BLaER1 (cell line): ENCODE results near the gene TFCP2L1.

ENCODE experiments used
- H3K27ac ChIP-seq: shearing (Covaris generic); formaldehyde crosslinking; 2 replicates; pipeline ENCODE4 v1.8.1; 2022
- H3K27me3 ChIP-seq: shearing (Covaris generic); formaldehyde crosslinking; 2 replicates; pipeline ENCODE4 v1.8.1; 2022
- H3K36me3 ChIP-seq: shearing (Covaris generic); formaldehyde crosslinking; 2 replicates; pipeline ENCODE4 v1.8.1; 2022
- H3K4me1 ChIP-seq: shearing (Covaris generic); formaldehyde crosslinking; 2 replicates; pipeline ENCODE4 v1.8.1; 2022
- H3K4me2 ChIP-seq: shearing (Covaris generic); formaldehyde crosslinking; 2 replicates; pipeline ENCODE4 v1.8.1; 2022
- H3K4me3 ChIP-seq: shearing (Covaris generic); formaldehyde crosslinking; 2 replicates; pipeline ENCODE4 v1.8.1; 2022
- H3K9ac ChIP-seq: shearing (Covaris generic); formaldehyde crosslinking; 2 replicates; pipeline ENCODE4 v1.8.1; 2022
- H3K9me3 ChIP-seq: shearing (Covaris generic); formaldehyde crosslinking; 2 replicates; pipeline ENCODE4 v1.8.1; 2022
- H4K20me1 ChIP-seq: shearing (Covaris generic); formaldehyde crosslinking; 2 replicates; pipeline ENCODE4 v1.8.1; 2022
- Cebpa-rat ChIP-seq: shearing (Covaris generic); IDR thresholded peaks from 2 replicates; pipeline ENCODE4 v1.8.1; 2022

TFCP2L1 gene

GRCh38 chr2:121167411-121167810, 117.6 kb downstream of the TFCP2L1 start:
- Histone ChIP-seq H3K9me3 (peaks cover 28% of the 10 kb centered on the region), H3K27ac (no peak overlapping the region), H3K4me2 (no peak overlapping the region), H4K20me1 (no peaks in the 10 kb centered on the region), H3K4me3 (no peak overlapping the region), H3K9ac (no peak overlapping the region), H3K27me3 (no peaks in the 10 kb centered on the region), H3K4me1 (peaks cover 15% of the 10 kb centered on the region), H3K36me3 (no peaks in the 10 kb centered on the region)
- TF ChIP-seq Cebpa-rat = no peak
